Measurements from ENCODE around the gene FBXO47.
"Not testable (repeated sequence)": the region's sequence is repeated elsewhere in the genome, so short reads cannot be mapped to it uniquely, and the experiment has no call there.

FBXO47 gene

DNA sequence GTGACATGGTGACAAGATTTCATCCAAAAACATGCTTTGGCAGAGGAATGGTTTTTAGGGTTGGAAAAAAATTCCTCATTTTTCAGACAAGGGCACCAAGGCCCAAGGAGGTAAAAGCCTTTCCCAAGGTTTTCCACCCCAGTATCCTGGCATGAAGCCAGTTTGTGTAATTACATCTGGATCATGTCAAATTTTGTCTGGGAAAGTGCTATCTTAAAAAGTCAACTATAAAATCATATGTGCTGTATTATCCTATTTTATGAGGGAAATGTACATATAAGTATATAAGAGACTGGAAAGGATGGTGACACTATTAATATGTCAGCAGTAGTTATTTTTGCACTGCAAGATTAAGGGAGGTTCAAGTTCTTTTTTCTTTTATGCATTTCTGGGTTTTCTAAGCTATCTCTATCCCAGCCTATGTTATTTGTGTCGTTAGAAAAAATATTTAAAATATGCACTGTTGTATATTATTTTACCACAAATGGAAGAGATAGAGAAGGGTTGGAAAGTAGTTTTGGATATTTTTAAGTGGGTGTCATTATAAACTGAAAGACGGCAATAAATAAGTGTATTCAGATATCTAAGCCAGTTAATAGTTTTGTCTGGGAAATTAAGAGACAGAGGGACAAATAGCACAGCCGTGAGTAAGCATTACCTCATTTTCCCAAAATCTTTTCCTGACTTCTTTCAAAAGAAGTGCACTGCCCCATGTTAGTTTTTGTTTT, 13.5 kb upstream of the FBXO47 start:
- DNase-seq, result no peak

DNA sequence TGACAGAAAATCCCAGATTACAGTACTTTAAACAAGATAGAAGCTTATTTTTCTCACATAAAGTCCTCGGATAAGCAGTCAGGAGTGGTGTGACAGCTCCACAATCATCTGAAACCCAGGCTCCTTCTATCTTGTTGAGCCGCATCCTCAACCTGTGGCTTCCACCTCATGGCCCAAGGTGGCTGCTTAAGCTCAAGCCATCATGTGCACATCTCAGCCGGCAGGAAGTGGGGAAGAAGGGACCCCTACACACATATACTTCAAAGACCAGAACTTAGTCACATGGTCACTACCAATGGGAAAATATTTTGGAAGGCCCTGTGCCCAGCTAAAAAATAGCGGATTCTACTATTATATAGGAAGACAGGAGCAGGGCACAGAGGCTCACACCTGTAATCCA, 11.0 kb upstream of the FBXO47 start:
- DNase-seq, result no peak

DNA sequence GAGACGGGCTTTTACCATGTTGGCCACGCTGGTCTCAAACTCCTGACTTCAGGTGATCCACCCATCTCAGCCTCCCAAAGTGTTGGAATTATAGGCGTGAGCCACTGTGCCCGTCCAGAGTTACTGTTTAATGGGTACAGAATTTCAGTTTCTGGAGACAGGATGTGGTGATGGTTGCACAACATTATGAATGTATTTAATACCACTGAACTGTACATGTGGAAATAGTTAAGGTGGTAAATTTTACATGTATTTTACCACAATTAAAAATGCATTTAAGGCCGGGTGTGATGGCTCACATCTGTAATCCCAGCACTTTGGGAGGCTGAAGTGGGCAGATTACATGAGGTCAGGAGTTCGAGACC, 9.0 kb upstream of the FBXO47 start:
- not testable (repeated sequence) for DNase-seq

DNA sequence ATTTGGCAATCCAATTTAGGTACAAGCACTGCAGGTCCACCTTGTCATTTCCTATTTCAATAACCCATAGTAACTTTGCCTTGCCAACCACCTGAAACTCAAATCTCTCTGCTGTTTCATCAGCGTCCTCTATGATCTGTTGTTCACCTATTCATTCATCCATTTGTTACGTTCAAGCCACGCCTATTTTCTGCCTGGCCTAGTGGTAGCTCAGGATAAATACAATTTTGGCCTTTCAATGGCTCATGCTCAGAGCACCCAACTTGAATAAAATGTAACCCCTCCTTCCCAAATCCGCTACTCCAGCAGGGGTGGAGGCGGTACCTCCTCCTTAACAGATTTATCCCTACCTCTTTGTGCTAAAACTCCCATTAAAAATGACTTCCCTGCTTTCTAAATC, 3.6 kb upstream of the FBXO47 start:
- DNase-seq, result no peak

DNA sequence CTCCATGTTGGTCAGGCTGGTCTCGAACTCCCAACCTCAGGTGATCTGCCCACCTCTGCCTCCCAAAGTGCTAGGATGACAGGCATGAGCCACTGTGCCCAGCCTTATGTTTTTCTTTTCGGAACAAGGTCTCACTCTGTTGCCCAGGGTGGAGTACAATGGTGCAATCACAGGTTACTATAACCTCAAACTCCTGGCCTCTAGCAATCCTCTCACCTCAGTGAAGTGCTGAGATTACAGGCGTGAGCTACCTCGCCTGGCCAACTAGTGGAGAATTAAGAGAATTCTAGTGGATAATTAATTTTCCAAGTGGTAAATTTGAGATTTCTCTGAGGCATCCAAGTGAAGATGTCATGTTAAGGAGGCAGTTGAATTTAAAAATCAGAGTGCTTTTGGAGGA, 2.9 kb upstream of the FBXO47 start:
- DNase-seq, result no peak

DNA sequence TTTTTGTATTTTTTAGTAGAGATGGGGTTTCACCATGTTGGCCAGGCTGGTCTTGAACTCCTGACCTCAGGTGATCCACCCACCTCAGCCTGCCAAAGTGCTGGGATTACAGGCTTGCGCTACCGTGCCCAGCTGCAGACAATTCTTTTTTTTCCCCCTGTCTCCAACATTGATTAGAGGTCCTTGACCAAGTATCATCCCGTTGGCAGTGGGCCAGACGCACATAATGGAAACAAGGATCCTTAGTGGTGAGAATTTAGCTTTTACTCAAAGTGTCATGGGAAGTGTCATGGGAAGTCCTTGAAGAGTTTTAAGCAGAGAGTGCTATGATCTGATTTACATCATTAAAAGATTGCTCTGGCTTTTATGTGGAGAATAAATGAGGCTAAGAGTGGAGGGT, 2.1 kb upstream of the FBXO47 start:
- no peak for DNase-seq

DNA sequence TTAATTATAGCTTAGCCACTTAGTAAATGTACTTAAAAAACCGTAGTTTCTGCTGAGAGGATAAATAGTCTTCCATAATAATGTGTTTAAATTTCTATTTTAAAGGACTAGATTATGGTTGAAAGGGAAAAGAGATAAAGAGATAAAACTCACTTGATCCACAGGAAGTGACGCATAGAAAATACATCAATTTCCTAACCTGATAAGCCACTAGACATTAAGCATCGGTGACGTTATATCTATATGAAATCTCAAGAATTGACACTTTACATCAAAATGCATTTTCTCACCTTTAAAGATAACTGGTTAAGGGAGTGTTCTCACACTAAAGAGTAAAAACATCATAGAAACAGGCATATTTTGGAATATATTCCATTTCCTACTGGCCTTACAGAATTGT, 5.8 kb downstream of the FBXO47 start:
- no peak for DNase-seq

DNA sequence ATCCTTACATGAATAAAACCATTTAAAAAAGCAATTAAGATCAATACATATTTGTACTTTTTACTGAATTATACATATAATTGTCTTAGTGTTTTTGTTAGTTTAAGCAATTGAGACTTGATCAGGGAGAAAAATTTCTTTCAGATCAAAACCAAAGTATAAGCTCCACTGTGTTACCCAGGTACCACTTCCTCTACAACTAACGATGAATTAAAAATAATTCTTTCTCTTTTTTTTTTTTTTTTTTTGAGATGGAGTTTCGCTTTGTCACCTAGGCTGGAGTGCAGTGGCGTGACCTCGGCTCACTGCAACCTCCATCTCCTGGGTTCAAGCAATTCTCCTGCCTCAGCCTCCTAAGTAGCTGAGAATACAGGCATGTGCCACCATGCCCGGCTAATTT, 6.8 kb downstream of the FBXO47 start:
- DNase-seq, result no peak

DNA sequence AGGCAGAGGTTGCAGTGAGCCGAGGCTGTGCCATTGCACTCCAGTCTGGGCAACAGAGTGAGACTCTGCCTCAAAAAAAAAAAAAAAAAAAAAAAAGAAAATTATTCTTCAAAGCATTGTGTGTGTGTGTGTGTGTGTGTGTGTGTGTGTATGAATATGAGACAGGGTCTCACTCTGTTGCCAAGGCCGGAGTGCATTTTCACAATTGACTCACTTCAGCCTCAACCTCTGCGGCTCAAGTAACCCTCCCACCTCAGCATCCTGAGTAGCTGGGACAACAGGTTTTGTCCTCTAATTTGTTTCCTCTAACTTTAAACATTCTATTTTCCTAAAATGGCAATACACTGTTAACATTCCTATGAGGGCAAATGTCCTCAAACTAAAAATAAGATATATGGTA, 7.7 kb downstream of the FBXO47 start:
- DNase-seq, result no peak

DNA sequence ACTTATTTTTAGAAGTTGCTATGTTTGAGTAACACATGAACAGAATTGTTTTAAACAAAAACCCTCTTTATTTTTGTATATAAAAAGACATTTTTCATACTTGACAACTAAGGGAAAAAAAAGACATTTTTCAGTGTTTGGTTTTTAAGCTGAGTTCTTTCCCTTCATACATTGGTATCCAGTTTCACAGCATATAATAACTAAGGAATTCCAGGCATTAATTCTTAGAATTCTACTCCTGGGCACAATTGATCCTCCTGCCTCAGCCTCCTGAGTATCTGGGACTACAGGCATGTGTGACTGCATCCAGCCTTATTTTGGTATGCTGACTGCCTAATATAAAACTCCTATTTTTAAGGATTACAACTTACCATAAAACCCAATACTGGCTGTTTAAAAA, 8.4 kb downstream of the FBXO47 start:
- DNase-seq, result no peak

DNA sequence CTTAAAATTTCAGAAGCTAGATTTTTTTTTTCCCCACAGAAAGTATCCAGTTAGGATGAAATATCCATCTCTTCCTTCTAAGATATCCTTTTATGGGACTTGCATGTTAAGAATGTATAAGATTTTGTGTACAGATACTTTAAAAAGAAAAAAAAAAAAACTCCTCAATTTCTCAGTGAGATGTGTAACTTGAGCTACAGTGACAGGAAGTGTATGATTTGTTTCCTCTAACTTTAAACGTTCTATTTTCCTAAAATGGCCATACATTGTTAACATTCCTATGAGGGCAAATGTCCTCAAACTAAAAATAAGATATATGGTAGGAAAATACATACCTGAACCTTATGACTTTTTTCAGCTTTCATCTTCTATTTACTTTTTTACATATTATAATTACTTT, 8.9 kb downstream of the FBXO47 start:
- no peak for DNase-seq

DNA sequence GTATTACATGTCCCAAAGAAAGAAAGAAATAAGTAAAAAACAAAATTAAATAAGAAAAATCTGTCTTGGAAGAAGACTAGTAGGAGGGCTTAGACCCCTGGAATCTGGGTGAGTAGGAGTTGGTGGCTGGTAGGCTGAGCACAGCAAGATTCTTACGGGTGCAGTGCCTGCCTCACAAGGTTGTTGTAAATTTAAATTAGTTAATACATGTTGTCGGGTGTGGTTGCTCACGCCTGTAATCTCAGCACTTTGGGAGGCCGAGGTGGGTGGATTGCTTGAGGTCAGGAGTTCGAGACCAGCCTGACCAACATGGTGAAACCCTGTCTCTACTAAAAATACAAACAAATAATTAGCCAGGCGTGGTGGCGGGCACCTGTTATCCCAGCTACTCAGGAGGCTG, 13.4 kb downstream of the FBXO47 start:
- not testable (repeated sequence) for DNase-seq

DNA sequence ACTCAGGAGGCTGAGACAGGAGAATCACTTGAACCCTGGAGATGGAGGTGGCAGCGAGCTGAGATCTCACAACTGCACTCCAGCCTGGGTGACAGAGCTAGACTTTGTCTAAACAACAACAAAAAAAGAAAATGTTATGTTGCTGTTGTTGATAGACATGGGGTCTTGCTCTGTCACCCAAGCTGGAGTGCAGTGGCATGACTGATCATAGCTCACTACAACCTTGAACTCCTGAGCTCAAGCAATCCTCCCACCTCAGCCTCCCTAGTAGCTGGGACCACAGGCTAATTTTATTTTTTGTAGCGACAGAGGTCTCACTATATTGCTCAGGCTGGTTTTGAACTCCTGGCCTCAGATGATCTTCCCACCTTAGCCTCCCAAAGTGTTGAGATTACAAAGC, 20.0 kb downstream of the FBXO47 start:
- no peak for DNase-seq

DNA sequence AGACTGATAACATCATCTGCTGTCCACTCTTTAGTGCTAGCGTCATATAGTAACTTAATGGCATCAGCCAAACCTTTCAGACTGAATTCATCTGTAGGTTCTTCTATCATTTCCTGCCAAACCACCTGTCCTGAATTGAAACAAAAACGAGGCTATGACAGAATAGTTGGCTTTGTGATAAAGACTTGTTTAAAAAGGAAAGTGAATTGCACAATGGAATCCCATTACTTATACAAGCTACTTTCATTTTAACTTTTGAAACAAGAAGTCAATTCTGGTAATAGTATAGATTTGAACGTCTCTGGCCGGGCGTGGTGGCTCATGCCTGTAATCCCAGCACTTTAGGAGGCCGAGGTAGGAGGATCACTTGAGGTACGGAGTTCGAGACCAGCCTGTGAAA, 23.6 kb downstream of the FBXO47 start:
- DNase-seq, result no peak

DNA sequence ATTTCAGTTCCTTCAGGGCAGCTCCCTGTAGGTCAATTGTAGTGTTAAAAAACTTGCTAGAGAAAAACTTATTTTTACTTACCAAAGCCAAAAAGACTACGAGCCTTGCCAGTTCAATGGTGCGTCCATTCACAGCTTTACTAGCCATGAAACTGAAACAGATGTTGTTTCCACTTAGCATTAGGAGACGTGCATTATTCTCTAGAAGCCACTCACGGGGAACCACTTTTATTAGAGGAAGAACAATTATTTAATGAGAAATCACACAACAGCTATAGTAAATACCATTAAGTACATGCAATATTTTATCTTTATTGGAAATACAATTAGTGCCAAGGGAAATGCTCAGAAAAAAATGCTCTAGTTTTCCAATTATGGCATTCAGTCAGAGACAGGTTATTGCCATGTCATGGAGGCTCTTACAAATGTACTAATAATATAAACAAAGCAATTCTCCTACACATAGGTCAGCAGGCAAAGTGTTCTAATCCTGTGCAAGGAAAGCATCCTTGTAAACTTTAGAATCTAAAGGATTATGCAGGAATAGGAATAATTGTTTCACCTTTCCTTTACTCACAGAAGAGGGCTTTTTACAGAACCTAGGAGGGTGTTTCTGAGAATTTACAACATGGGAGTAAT, 24.4 kb downstream of the FBXO47 start:
- no peak for DNase-seq

DNA sequence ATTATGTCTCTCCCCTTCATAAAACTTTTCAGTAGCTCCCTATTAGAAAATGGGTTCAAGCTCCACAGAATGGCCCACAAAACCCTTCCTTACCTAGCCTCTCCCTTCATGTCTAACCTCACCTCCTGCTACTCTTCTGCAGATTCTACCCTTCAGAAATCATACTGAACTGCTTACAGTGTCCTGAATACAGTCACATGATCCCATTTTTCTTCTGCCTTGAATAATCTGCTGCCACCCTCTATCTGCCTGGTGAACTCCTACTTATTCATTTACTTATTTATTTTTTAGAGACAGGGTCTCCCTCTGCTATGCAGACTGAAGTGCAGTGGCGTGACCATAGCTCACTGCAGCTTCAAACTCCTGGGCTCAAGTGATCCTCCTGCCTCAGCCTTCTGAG, 26.8 kb downstream of the FBXO47 start:
- DNase-seq, result no peak

DNA sequence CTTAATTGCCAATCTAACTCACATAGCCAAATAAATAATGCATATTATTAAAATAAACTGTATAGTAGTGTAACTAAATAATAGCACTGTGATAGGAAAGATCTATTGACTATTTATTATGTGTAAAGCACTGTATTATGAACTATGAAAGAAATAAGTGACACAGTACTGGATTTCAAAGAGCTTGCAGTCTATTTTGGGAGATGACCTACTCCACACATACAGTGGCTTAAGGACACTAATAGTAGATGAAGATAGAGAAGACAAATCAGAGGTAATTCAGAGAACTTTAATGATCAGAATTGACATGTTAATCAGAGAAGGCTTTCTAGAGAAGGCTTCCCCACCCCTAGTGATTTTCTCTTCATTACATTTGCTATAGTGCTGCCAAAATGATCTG, 27.2 kb downstream of the FBXO47 start:
- DNase-seq, result no peak

DNA sequence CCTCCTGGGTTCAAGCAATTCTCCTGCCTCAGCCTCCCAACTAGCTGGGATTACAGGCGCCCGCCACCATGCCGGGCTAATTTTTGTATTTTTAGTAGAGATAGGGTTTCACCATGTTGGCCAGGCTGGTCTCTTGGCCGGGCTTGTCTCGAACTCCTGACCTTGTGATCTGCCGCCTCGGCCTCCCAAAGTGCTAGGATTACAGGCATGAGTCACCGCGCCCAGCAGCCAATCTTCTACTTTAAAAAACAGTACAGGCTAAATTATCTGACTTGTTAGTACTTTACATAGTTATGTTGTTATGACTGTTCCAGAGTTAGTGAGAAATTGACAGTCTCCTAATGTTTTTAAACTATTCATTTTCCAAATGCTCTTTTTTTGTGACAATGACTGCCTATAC, 33.2 kb downstream of the FBXO47 start:
- DNase-seq, result not testable (repeated sequence)

DNA sequence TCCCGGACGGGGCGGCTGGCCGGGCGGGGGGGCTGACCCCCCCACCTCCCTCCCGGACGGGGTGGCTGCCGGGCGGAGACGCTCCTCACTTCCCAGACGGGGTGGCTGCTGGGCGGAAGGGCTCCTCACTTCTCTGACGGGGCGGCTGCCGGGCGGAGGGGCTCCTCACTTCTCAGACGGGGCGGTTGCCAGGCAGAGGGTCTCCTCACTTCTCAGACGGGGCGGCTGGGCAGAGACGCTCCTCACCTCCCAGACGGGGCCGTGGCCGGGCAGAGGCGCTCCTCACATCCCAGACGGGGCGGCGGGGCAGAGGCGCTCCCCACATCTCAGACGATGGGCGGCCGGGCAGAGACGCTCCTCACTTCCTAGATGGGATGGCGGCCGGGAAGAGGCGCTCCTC, 36.4 kb downstream of the FBXO47 start:
- DNase-seq, result not testable (repeated sequence)

DNA sequence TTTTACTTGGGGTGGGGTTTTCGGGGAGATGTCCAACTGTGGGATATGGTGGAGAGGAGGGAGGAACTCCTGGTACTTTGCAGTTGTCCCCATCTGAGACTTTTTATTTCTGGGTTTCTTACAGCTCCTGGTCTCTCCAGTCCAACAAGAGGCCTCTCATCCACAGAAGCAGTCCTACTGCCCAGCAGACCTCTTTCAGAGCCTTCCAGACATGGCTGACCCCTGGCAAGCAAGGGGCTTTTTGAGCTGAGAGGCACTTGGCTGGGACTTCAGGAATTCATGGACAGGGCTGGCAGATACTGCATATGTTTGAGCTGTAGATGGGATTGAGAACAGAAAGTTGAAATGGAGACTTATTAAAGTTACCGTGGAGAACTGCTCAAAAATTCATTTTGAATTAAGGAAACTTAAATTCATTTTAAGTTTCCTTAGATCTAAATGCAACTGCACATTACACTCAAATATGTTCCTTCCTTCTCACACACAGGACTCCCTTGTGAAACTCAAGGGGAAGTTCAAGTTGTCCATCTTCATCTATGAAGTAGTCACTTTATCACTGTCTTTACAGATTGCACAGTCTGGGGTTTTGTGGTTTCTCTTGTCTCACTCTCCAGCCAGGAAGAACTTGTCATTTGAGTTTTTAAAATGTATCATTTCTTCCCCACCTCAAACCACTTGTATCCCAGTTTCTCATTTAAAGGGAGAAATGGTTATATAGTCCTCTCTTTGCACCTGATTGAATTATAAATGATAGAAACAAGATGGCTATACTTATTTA, 40.7 kb downstream of the FBXO47 start:
- DNase-seq, result no peak

DNA sequence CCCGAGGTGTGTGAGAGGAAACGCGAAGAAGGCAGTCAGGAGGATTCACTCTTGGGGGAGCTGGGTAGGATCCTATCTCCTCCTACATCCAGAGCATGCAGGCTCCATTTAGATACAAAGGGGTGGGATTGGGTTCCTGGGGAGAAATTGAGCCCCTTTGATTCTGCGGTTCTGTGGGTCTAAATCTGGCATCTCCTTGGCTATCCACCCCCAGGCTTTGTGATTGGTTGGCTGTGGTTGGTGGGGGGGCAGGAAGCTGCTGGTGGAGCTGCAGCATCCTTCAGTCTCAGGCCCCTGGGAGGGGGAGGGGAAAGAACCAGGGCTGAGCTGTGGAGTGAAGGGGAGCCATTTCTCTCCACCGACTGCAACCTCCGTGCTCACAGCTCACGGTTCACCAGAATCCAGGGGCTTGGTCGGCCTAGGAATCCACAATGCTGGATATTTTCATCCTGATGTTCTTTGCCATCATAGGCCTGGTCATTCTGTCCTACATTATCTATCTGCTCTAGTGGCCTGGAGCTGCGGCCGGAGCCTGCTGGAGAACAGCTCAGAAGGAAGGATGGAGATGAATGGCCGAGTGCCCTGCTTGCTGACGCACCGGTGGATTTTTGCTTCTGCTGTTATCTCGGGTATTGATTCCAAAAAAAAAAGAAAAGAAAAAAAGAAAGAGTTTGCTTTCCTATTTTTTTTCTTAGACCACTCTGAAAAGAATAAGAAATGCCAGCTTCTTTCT, 41.8 kb downstream of the FBXO47 start, which contains the start of gene LASP1NB:
LASP1NB (plus strand) TSS at position 352 of the 733 bp plus-strand sequence.
- DNase-seq, result peak; percentile 25

DNA sequence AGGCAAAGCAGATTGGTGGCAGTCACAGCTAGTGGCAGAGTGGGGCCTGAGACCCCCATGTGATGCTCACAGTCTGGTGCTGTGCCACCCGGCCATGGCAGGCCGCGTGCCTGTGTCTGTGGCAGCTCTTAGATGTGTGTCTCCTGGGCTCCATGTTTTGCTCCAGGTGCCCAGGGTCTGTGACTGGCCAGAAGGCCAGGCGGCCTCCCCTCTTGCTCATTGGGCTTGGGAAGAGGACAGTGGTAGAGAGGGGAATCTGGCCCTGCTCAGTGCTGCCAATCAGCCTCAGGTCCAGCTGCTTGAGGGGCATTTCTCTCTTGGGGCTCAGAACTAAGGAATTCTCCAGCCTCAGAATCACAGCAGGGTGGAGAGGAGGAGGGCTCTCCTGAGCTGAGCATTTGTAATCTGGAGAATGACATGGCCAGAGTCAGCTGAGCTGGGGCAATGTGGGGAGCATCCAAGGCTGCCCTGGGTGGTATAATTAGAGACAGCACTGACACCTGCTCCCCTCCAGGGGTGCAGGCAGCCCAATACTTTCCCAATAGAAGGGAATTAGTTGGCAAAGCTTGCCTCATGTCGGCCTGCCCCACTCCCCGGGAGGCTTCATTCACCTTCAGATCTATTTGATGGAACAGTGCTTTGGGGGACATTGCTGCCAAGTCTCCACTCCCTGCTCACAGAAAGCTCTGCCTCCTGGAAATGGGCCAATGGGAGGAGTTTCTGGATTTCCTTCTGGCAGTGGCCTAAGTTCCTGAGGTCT, 44.5 kb downstream of the FBXO47 start:
- DNase-seq, result peak; percentile 3

Measured in stimulated activated CD4-positive, alpha-beta T cell treated with anti-CD3 and anti-CD28 coated beads, Interleukin-4, amount 100 ng/mL, for 24 hours (primary cell).